Breast epithelium (tissue), 4 donors: Measurements from ENCODE around the gene BET1L. TPM values are rescaled to one million over a fixed set of nuclear protein-coding genes. Genes with fewer than 3 reads are reported as not detected.

Experiments
- DNase-seq, 2 donors: peaks; one replicate each; pipeline ENCODE4 v3.0.0-alpha.2; 2019; ENCODE audit warnings: low spot score in 2 of 2
- H3K27ac ChIP-seq, 2 donors: fragments of 200-600 bp; sonication (generic) in 1 of 2; one replicate each; pipeline ENCODE4 v1.5.1; 2016 to 2019; ENCODE audit warnings: mild to moderate bottlenecking in 1 of 2
- H3K27me3 ChIP-seq, 2 donors: fragments of 200-600 bp; sonication (generic) in 1 of 2; one replicate each; pipeline versions ENCODE4 v1.5.1 to v1.6.0; 2017 to 2019; ENCODE audit warnings: control low read depth in 1 of 2, mild to moderate bottlenecking in 1 of 2
- H3K36me3 ChIP-seq: fragments of 200-600 bp; one replicate; pipeline ENCODE4 v1.5.1; 2019
- H3K4me1 ChIP-seq, 2 donors: fragments of 200-600 bp; sonication (generic); one replicate each; pipeline ENCODE4 v1.5.1; 2016 to 2019; ENCODE audit warnings: control low read depth in 1 of 2
- H3K4me3 ChIP-seq, 3 donors: fragments of 200-600 bp; sonication (generic); 1 replicate in 2 of 3; 2 replicates in 1 of 3; pipeline ENCODE4 v1.5.1; 2016 to 2019; ENCODE audit warnings: mild to moderate bottlenecking in 3 of 3, moderate library complexity in 2 of 3
- H3K9me3 ChIP-seq, 2 donors: fragments of 200-600 bp; sonication (generic) in 1 of 2; one replicate each; pipeline ENCODE4 v1.5.1; 2016 to 2019; ENCODE audit warnings: control low read depth in 1 of 2
- CTCF ChIP-seq, 3 donors: fragments of 450-650 bp; IDR thresholded peaks; one replicate each; pipeline ENCODE4 v1.5.1; 2016 to 2017; ENCODE audit warnings: antibody characterized with exemption in 3 of 3, mild to moderate bottlenecking in 3 of 3, moderate library complexity in 3 of 3
- POLR2A ChIP-seq: fragments of 450-650 bp; IDR thresholded peaks from one replicate; pipeline ENCODE4 v1.6.1; 2016; ENCODE audit warnings: antibody characterized with exemption, mild to moderate bottlenecking, moderate library complexity
- POLR2AphosphoS5 ChIP-seq, 3 donors: sonication (generic); formaldehyde crosslinking; IDR thresholded peaks; one replicate each; pipeline ENCODE4 v1.6.1; 2017; ENCODE audit warnings: antibody characterized with exemption in 3 of 3
- intact Hi-C: fragments of 100-400 bp; cut with DNase I; formaldehyde crosslinking; loops from one replicate; pipeline ENCODE4 v1.15.1; 2023; ENCODE audit warnings: low total_unique reads
- total RNA-seq, 3 donors: library from RNA; depleted of rRNA; stranded (reverse); fragments of >200 nt; gene quantifications; one replicate each; pipeline ENCODE4 v1.1.0, GENCODE V29; 2016

The BET1L gene
- total RNA-seq, 3 donors from 2014 or later: 25.6 to 30.4 (median 28.5) TPM

- DNase-seq: no peak
- TF ChIP-seq CTCF (IDR thresholded peaks at IDR 0.05): no peak
- no peak for TF ChIP-seq POLR2A
- no peak for TF ChIP-seq POLR2AphosphoS5 (IDR thresholded peaks at IDR 0.05)
- H3K36me3 ChIP-seq: peaks cover 10% of the 10 kb centered on the region
Measured at GRCh38 chr11:212150-213100, 5.2 kb upstream of the BET1L start.

GRCh38 chr11:211741-212140 is 4.5 kb upstream of the BET1L start:
- TF ChIP-seq POLR2A (no peak), POLR2AphosphoS5 (IDR thresholded peaks at IDR 0.05) (no peak), CTCF (IDR thresholded peaks at IDR 0.05) (no peak)
- Histone ChIP-seq H3K9me3 (no peaks in the 10 kb centered on the region), H3K4me1 (peaks cover 6 to 14% of the 10 kb centered on the region in 2 donors), H3K36me3 (peaks cover 10% of the 10 kb centered on the region), H3K27ac (no peak overlapping the region), H3K4me3 (no peak overlapping the region), H3K27me3 (no peaks in the 10 kb centered on the region)
- no peak for DNase-seq
- intact Hi-C loops: no loop called here

More at GRCh38 chr11:212150-213100, 5.2 kb upstream of the BET1L start:
- Histone ChIP-seq H3K4me3 (no peak overlapping the region), H3K9me3 (no peaks in the 10 kb centered on the region), H3K27ac (no peak overlapping the region), H3K27me3 (no peaks in the 10 kb centered on the region), H3K4me1 (peaks cover 6 to 14% of the 10 kb centered on the region in 2 donors)
- intact Hi-C loops: no loop called here

- Histone ChIP-seq H3K36me3 (peaks cover 10% of the 10 kb centered on the region), H3K9me3 (no peaks in the 10 kb centered on the region), H3K4me1 (peaks cover 6 to 14% of the 10 kb centered on the region in 2 donors), H3K27me3 (no peaks in the 10 kb centered on the region), H3K27ac (peak overlapping the region in 1 of 2 donors; percentile 99), H3K4me3 (no peak overlapping the region)
- intact Hi-C loops: no loop called here
- peak in 1 of 2 donors; percentile 17 for DNase-seq
- TF ChIP-seq POLR2A (no peak), CTCF (IDR thresholded peaks at IDR 0.05) (no peak), POLR2AphosphoS5 (IDR thresholded peaks at IDR 0.05) (no peak)
Measured at GRCh38 chr11:211295-211694, 4.1 kb upstream of the BET1L start.

GRCh38 chr11:210803-211180 is 3.6 kb upstream of the BET1L start:
- TF ChIP-seq POLR2A (no peak), CTCF (IDR thresholded peaks at IDR 0.05) (no peak), POLR2AphosphoS5 (IDR thresholded peaks at IDR 0.05) (no peak)
- DNase-seq: peak in 1 of 2 donors; percentile 33
- intact Hi-C loops: no loop called here

More at GRCh38 chr11:210803-211180, 3.6 kb upstream of the BET1L start:
- H3K36me3 ChIP-seq: peaks cover 10% of the 10 kb centered on the region
- H3K27ac ChIP-seq: peak overlapping the region in 1 of 2 donors; percentile 99
- no peaks in the 10 kb centered on the region for H3K9me3 ChIP-seq
- H3K27me3 ChIP-seq: no peaks in the 10 kb centered on the region
- no peak overlapping the region for H3K4me3 ChIP-seq
- H3K4me1 ChIP-seq: peaks cover 10 to 19% of the 10 kb centered on the region in 2 donors
